NB4 (cell line): ENCODE measurements around the gene NLRP7.
"Not testable (repeated sequence)": the region's sequence is repeated elsewhere in the genome, so short reads cannot be mapped to it uniquely, and the experiment has no call there.

ENCODE experiments used
- DNase-seq: peaks from one replicate; pipeline ENCODE4 v3.0.0; 2010; ENCODE audit warnings: low read depth
- H3K4me3 ChIP-seq: one replicate; pipeline ENCODE4 v1.5.1; 2011; ENCODE audit warnings: mild to moderate bottlenecking, low read depth, low read length, moderate library complexity
- CTCF ChIP-seq: IDR thresholded peaks from one replicate; pipeline ENCODE4 v1.5.1; 2012; ENCODE audit warnings: low read depth, low read length
- MAX ChIP-seq: IDR thresholded peaks from 2 replicates; pipeline ENCODE4 v1.6.1; 2011; ENCODE audit warnings: low read depth, low read length
- MYC ChIP-seq: IDR thresholded peaks from 2 replicates; pipeline ENCODE4 v1.6.1; 2011; ENCODE audit warnings: low read depth, low read length
- POLR2A ChIP-seq: IDR thresholded peaks from 2 replicates; pipeline ENCODE4 v1.6.1; 2011; ENCODE audit warnings: mild to moderate bottlenecking; ENCODE audit not compliant: insufficient read length; ENCODE audit errors: extremely low read depth

The NLRP7 gene

GRCh38 chr19:54959840-54960239, 12.5 kb upstream of the NLRP7 start:
- TF ChIP-seq MYC = no peak
- TF ChIP-seq CTCF = no peak
- no peak for TF ChIP-seq MAX
- no peak for TF ChIP-seq POLR2A
- H3K4me3 ChIP-seq = no peak overlapping the region
- DNase-seq = peak; percentile 87

- TF ChIP-seq POLR2A = no peak
- no peak for TF ChIP-seq CTCF
- TF ChIP-seq MAX = no peak
- TF ChIP-seq MYC = no peak
- DNase-seq = peak; percentile 54
- H3K4me3 ChIP-seq = no peak overlapping the region
Observed at GRCh38 chr19:54955376-54955775, 8.0 kb upstream of the NLRP7 start.

GRCh38 chr19:54953345-54953713, 6.0 kb upstream of the NLRP7 start:
- not testable (repeated sequence) for H3K4me3 ChIP-seq, DNase-seq

- DNase-seq = peak; percentile 84
- no peak overlapping the region for H3K4me3 ChIP-seq
- no peak for TF ChIP-seq CTCF
- no peak for TF ChIP-seq MYC
- no peak for TF ChIP-seq MAX
- no peak for TF ChIP-seq POLR2A
Observed at GRCh38 chr19:54952591-54953344, 5.4 kb upstream of the NLRP7 start.

GRCh38 chr19:54950580-54950979, 3.2 kb upstream of the NLRP7 start:
- DNase-seq, H3K4me3 ChIP-seq: not testable (repeated sequence)

GRCh38 chr19:54949412-54949811, 2.1 kb upstream of the NLRP7 start:
- DNase-seq = no peak
- no peak overlapping the region for H3K4me3 ChIP-seq
- no peak for TF ChIP-seq MAX
- no peak for TF ChIP-seq MYC
- no peak for TF ChIP-seq POLR2A

- not testable (repeated sequence) for DNase-seq, H3K4me3 ChIP-seq
Observed at GRCh38 chr19:54943772-54944361, 3.5 kb downstream of the NLRP7 start.

GRCh38 chr19:54939538-54939937, 7.8 kb downstream of the NLRP7 start:
- DNase-seq, H3K4me3 ChIP-seq: not testable (repeated sequence)

- no peak overlapping the region for H3K4me3 ChIP-seq
- DNase-seq = no peak
- TF ChIP-seq CTCF = no peak
- TF ChIP-seq POLR2A = no peak
- TF ChIP-seq MYC = no peak
- no peak for TF ChIP-seq MAX
Observed at GRCh38 chr19:54938906-54939305, 8.4 kb downstream of the NLRP7 start.
